Measurements from ENCODE around the gene RFTN1.

Gene RFTN1

DNA sequence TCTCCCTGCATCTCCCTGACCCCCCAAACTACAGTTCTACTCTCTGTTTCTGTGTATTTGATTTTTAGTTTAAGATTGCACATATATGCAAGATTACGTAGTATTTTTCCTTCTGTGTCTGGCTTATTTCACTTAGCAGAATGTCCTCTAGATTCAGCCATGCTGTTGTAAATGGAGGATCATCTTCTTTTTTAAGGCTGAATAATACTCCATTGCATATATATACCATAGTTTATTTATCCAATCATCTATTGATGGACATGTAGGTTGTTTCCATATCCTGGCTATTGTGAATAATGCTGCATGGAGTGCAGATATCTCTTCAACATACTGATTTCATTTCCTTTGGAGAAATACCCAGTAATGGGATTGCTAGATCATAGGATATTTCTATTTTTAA is 70.8 kb downstream of the RFTN1 start:
- TF ChIP-seq CTCF (conservative IDR thresholded peaks at IDR 0.05; ENCODE audit: low read length) = no peak
- no peak for TF ChIP-seq EZH2phosphoT487 (IDR thresholded peaks at IDR 0.05; ENCODE audit: borderline replicate concordance)
- no peak overlapping the region for H3K9ac ChIP-seq (ENCODE audit: low read depth, low read length, poor library complexity, severe bottlenecking)
- H3K4me3 ChIP-seq (ENCODE audit: low read length, poor library complexity, severe bottlenecking) = no peak overlapping the region
- no peaks in the 10 kb centered on the region for H3K9me2 ChIP-seq (replicated peaks; ENCODE audit: low read depth, low read length)
- H3K4me2 ChIP-seq (ENCODE audit: low read depth, low read length, poor library complexity, severe bottlenecking) = no peak overlapping the region
- H3K4me1 ChIP-seq (ENCODE audit: insufficient read depth, low read length, poor library complexity, severe bottlenecking) = peaks cover 19% of the 10 kb centered on the region
- H3F3A ChIP-seq (ENCODE audit: low read depth) = no peaks in the 10 kb centered on the region
- H2AFZ ChIP-seq (ENCODE audit: low read length) = no peak overlapping the region
- H3K36me3 ChIP-seq (ENCODE audit: insufficient read depth, low read length) = peaks cover 4% of the 10 kb centered on the region; the same call in 1 of the 2 replicates
- no peaks in the 10 kb centered on the region for H3K9me3 ChIP-seq (ENCODE audit: insufficient read depth, low read depth, low read length)
- no peaks in the 10 kb centered on the region for H3K27me3 ChIP-seq (ENCODE audit: insufficient read depth, low read length, poor library complexity, severe bottlenecking)
- peaks cover 85% of the 10 kb centered on the region for H3K79me2 ChIP-seq (ENCODE audit: insufficient read depth, low read length)
- peaks cover 14% of the 10 kb centered on the region for H4K20me1 ChIP-seq (ENCODE audit: insufficient read depth, low read length, poor library complexity, severe bottlenecking)

GRCh38 chr3:16441371-16441875 is 72.1 kb downstream of the RFTN1 start:
- no peaks in the 10 kb centered on the region for H3K9me3 ChIP-seq (ENCODE audit: insufficient read depth, low read depth, low read length)
- TF ChIP-seq EZH2phosphoT487 (IDR thresholded peaks at IDR 0.05; ENCODE audit: borderline replicate concordance) (no peak), CTCF (conservative IDR thresholded peaks at IDR 0.05; ENCODE audit: low read length) (no peak)
- peaks cover 16% of the 10 kb centered on the region for H4K20me1 ChIP-seq (ENCODE audit: insufficient read depth, low read length, poor library complexity, severe bottlenecking)
- H2AFZ ChIP-seq (ENCODE audit: low read length) = no peak overlapping the region
- H3K9me2 ChIP-seq (replicated peaks; ENCODE audit: low read depth, low read length) = no peaks in the 10 kb centered on the region
- no peak overlapping the region for H3K4me3 ChIP-seq (ENCODE audit: low read length, poor library complexity, severe bottlenecking)
- H3K9ac ChIP-seq (ENCODE audit: low read depth, low read length, poor library complexity, severe bottlenecking) = no peak overlapping the region
- H3K27me3 ChIP-seq (ENCODE audit: insufficient read depth, low read length, poor library complexity, severe bottlenecking) = no peaks in the 10 kb centered on the region
- peaks cover 24% of the 10 kb centered on the region for H3K4me1 ChIP-seq (ENCODE audit: insufficient read depth, low read length, poor library complexity, severe bottlenecking)
- H3K79me2 ChIP-seq (ENCODE audit: insufficient read depth, low read length) = peaks cover 82% of the 10 kb centered on the region
- H3F3A ChIP-seq (ENCODE audit: low read depth) = no peaks in the 10 kb centered on the region
- no peaks in the 10 kb centered on the region for H3K36me3 ChIP-seq (ENCODE audit: insufficient read depth, low read length)
- H3K4me2 ChIP-seq (ENCODE audit: low read depth, low read length, poor library complexity, severe bottlenecking) = no peak overlapping the region

- Histone ChIP-seq H2AFZ (ENCODE audit: low read length) (no peak overlapping the region), H3F3A (ENCODE audit: low read depth) (no peaks in the 10 kb centered on the region), H3K27me3 (ENCODE audit: insufficient read depth, low read length, poor library complexity, severe bottlenecking) (no peaks in the 10 kb centered on the region), H3K36me3 (ENCODE audit: insufficient read depth, low read length) (no peaks in the 10 kb centered on the region), H3K9me3 (ENCODE audit: insufficient read depth, low read depth, low read length) (no peaks in the 10 kb centered on the region), H3K9me2 (replicated peaks; ENCODE audit: low read depth, low read length) (no peaks in the 10 kb centered on the region), H3K79me2 (ENCODE audit: insufficient read depth, low read length) (peaks cover 78% of the 10 kb centered on the region), H3K4me1 (ENCODE audit: insufficient read depth, low read length, poor library complexity, severe bottlenecking) (peaks cover 24% of the 10 kb centered on the region), H3K4me2 (ENCODE audit: low read depth, low read length, poor library complexity, severe bottlenecking) (no peak overlapping the region), H3K4me3 (ENCODE audit: low read length, poor library complexity, severe bottlenecking) (no peak overlapping the region), H4K20me1 (ENCODE audit: insufficient read depth, low read length, poor library complexity, severe bottlenecking) (peaks cover 21% of the 10 kb centered on the region), H3K9ac (ENCODE audit: low read depth, low read length, poor library complexity, severe bottlenecking) (no peak overlapping the region)
- TF ChIP-seq EZH2phosphoT487 (IDR thresholded peaks at IDR 0.05; ENCODE audit: borderline replicate concordance) (no peak), CTCF (conservative IDR thresholded peaks at IDR 0.05; ENCODE audit: low read length) (no peak)
Observed at GRCh38 chr3:16439848-16440708, 73.4 kb downstream of the RFTN1 start.

Data from Loucy (cell line).